K562 (cell line): ENCODE data around the gene REEP3. TPM values are rescaled to one million over a fixed set of nuclear protein-coding genes. Genes with fewer than 3 reads are reported as not detected.

Experiments
- ATAC-seq: fragments of 200-7000 bp; cut with Tn5 transposase; 3 replicates; pipeline ENCODE4 v1.9.1; 2020; ENCODE audit warnings: moderate library complexity
- BruUV-seq: library from RNA; stranded (reverse); fragments of 400-500 nt; replicated peaks from 2 replicates; lab custom pipeline; 2021; lab: Mats Ljungman, UMichigan
- CTCF ChIA-PET: fragments of 300-600 bp; formaldehyde crosslinking; extraction: SDS; loops from one replicate; lab custom pipeline; 2021; ENCODE audit warnings: low intra/inter-chr PET ratio; lab: Yijun Ruan, JAX
- POLR2A ChIA-PET: fragments of 300-600, 350-650 bp; sonication (Branson Sonifier 250); formaldehyde crosslinking; extraction: SDS; loops from one replicate; lab custom pipeline; 2021; ENCODE audit warnings: antibody characterized with exemption, inconsistent platforms; lab: Yijun Ruan, JAX
- DNase-seq, 4 experiments: peaks; one replicate each; pipeline versions ENCODE4 v3.0.0 to v3.0.0-alpha.2; 2011 to 2018; ENCODE audit warnings: low spot score in 3 of 4, mixed read lengths in 3 of 4; ENCODE audit errors: extremely low read depth in 1 of 4
- FAIRE-seq: peaks from 2 replicates; lab custom pipeline; 2011; peaks lifted over from hg19 to GRCh38; lab: Jason Lieb, UNC
- H2AFZ ChIP-seq: 2 replicates; pipeline ENCODE4 v1.6.0; 2011; ENCODE audit warnings: low read depth, low read length, control low read depth, inconsistent platforms
- H3K27ac ChIP-seq: fragments of 200-600 bp; 3 replicates; pipeline ENCODE4 v1.8.0; 2011; ENCODE audit warnings: low read depth, mild to moderate bottlenecking, control low read depth, inconsistent platforms, low read length, moderate library complexity, mixed read lengths; ENCODE audit errors: extremely low read depth
- H3K27me3 ChIP-seq, 2 experiments: fragments of 300-600 bp in 1 of 2; 2 replicates in 1 of 2; 3 replicates in 1 of 2; pipeline versions ENCODE4 v1.6.0 to v1.8.0; 2011; ENCODE audit warnings: inconsistent platforms in 2 of 2, low read length in 2 of 2, mild to moderate bottlenecking in 1 of 2, mixed read lengths in 1 of 2, moderate library complexity in 1 of 2; ENCODE audit not compliant: control insufficient read depth in 2 of 2, insufficient read depth in 2 of 2
- H3K36me3 ChIP-seq: fragments of 300-600 bp; 3 replicates; pipeline ENCODE4 v1.8.0; 2011; ENCODE audit warnings: mild to moderate bottlenecking, low read length, inconsistent platforms; ENCODE audit not compliant: control insufficient read depth, insufficient read depth
- H3K4me1 ChIP-seq, 2 experiments: fragments of 200-600 bp in 1 of 2; replicated peaks in 1 of 2; 2 replicates in 1 of 2; 3 replicates in 1 of 2; pipeline versions ENCODE4 v1.5.1 to v1.8.0; 2011; ENCODE audit warnings: inconsistent platforms in 2 of 2, low read length in 2 of 2, mild to moderate bottlenecking in 1 of 2, mixed read lengths in 1 of 2, moderate library complexity in 1 of 2; ENCODE audit not compliant: control insufficient read depth in 2 of 2, insufficient read depth in 2 of 2
- H3K4me2 ChIP-seq: 2 replicates; pipeline ENCODE4 v1.6.1; 2011; ENCODE audit warnings: low read length, control low read depth, inconsistent platforms, mixed read lengths; ENCODE audit not compliant: insufficient read depth
- H3K4me3 ChIP-seq: fragments of 200-600 bp; sonication (generic), shearing (Covaris generic); 2 replicates; pipeline ENCODE4 v1.5.1; 2016; ENCODE audit warnings: control low read depth, inconsistent platforms
- H3K79me2 ChIP-seq: fragments of 200-600 bp; 3 replicates; pipeline ENCODE4 v1.8.0; 2011; ENCODE audit warnings: low read length, inconsistent platforms; ENCODE audit not compliant: control insufficient read depth, insufficient read depth
- H3K9ac ChIP-seq, 2 experiments: 2 replicates each; pipeline versions ENCODE4 v1.6.0 to v1.6.1; 2011; ENCODE audit warnings: low read depth in 2 of 2, low read length in 2 of 2, control low read depth in 1 of 2, inconsistent platforms in 1 of 2, mild to moderate bottlenecking in 1 of 2, mixed read lengths in 1 of 2; ENCODE audit not compliant: insufficient read depth in 1 of 2
- H3K9me1 ChIP-seq: one replicate; pipeline ENCODE4 v1.6.0; 2011; ENCODE audit warnings: inconsistent platforms, mild to moderate bottlenecking, low read length, moderate library complexity; ENCODE audit not compliant: control insufficient read depth, insufficient read depth
- H3K9me3 ChIP-seq: replicated peaks from 2 replicates; pipeline ENCODE4 v1.5.1; 2011; ENCODE audit warnings: low read depth, low read length, inconsistent platforms; ENCODE audit not compliant: control insufficient read depth, insufficient read depth
- H4K20me1 ChIP-seq: replicated peaks from 2 replicates; pipeline ENCODE4 v1.6.1; 2011; ENCODE audit warnings: low read length, inconsistent platforms, mixed read lengths; ENCODE audit not compliant: control insufficient read depth, insufficient read depth
- CREBBP ChIP-seq: IDR thresholded peaks from one replicate; pipeline ENCODE4 v1.6.1; 2012; ENCODE audit warnings: low read depth, mild to moderate bottlenecking, control low read depth, inconsistent platforms, low read length
- TRIM24 ChIP-seq, 2 experiments: fragments of 450-650 bp; IDR thresholded peaks; 2 replicates each; pipeline ENCODE4 v1.6.1; 2016
- ZKSCAN1 ChIP-seq: fragments of 150-350 bp; IDR thresholded peaks from 2 replicates; pipeline ENCODE4 v1.6.1; 2016; ENCODE audit warnings: low read depth, low read length
- ZNF764 ChIP-seq: fragments of 250-450 bp; sonication (Bioruptor Pico); IDR thresholded peaks from 2 replicates; pipeline ENCODE4 v1.4.0; 2020; ENCODE audit warnings: low read depth, mild to moderate bottlenecking, moderate library complexity
- WGBS: fragments of 100-300 bp; shearing (Covaris generic); methylation state at CpG from one replicate; pipeline ENCODE4 v1.1.6; 2016; ENCODE audit warnings: low coverage, mixed read lengths; ENCODE audit not compliant: insufficient coverage; ENCODE audit errors: missing lambda C conversion rate; 5-methylcytosine and 5-hydroxymethylcytosine counted together
- in situ Hi-C: fragments of 300-500 bp; cut with MboI; formaldehyde crosslinking; loops from 4 replicates; pipeline ENCODE4 v1.15.0; 2018; ENCODE audit warnings: inconsistent platforms, mixed read lengths
- intact Hi-C: fragments of 100-400 bp; cut with micrococcal nuclease; formaldehyde crosslinking; loops from 2 replicates; pipeline ENCODE4 v1.14.2; 2022
- polyA plus RNA-seq, 8 experiments: library from polyadenylated mRNA; depleted of rRNA in 4 of 8; stranded (reverse) in 5 of 8; unstranded in 3 of 8; fragments of >200 nt; fragmentation: Nextera tagmentation in 2 of 8; fragmentation: Illumina TruSeq in 1 of 8; extraction: Ambion mirVana in 2 of 8; extraction: Trizol in 1 of 8; gene quantifications; 2 replicates each; pipeline versions ENCODE4 v1.2.1 to v1.2.3, GENCODE V29; 2011 to 2014; ENCODE audit warnings: inconsistent platforms in 1 of 8, missing spikeins in 1 of 8
- total RNA-seq, 7 experiments: library from RNA; depleted of rRNA in 6 of 7; stranded (reverse); fragments of >200 nt in 6 of 7; fragmentation: Illumina TruSeq in 2 of 7; extraction: Trizol in 2 of 7; gene quantifications; 2 replicates each; pipeline versions ENCODE4 v1.2.1 to v1.2.3, GENCODE V29; 2011 to 2021; ENCODE audit warnings: low replicate concordance in 1 of 7
- TF ChIP-seq, protein P1 (sequence below), 2 experiments: fragments of 450-650 bp in 1 of 2; sonication (generic) in 1 of 2; formaldehyde crosslinking in 1 of 2; IDR thresholded peaks in 1 of 2; conservative IDR thresholded peaks in 1 of 2; 2 replicates each; pipeline versions ENCODE4 v1.6.1 to v1.8.1; 2016 to 2023; ENCODE audit warnings: mild to moderate bottlenecking in 2 of 2, moderate library complexity in 2 of 2, inconsistent platforms in 1 of 2, missing genetic modification reagents in 1 of 2
- TF ChIP-seq, protein P2 (sequence below): sonication (generic); formaldehyde crosslinking; IDR thresholded peaks from 2 replicates; pipeline ENCODE4 v1.8.1; 2023; ENCODE audit warnings: mild to moderate bottlenecking, missing genetic modification reagents

REEP3 gene
- total and polyA plus RNA-seq, 9 of the 15 experiments (the other 6 are each of a cell fraction or from before 2014, with no cell fraction given), result 3.4 to 13.4 (median 9.2) TPM

GRCh38 chr10:63518690-63519288, 2.4 kb upstream of the REEP3 start:
- intact Hi-C loops, result no loop called here
- TF ChIP-seq, protein P1, sequence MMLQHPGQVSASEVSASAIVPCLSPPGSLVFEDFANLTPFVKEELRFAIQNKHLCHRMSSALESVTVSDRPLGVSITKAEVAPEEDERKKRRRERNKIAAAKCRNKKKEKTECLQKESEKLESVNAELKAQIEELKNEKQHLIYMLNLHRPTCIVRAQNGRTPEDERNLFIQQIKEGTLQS (IDR thresholded peaks at IDR 0.05), result 0 out of 2 replicates have a peak, but pooled peaks have one; percentile 12
- TF ChIP-seq, protein P1 (CRISPR knock-in tag; conservative IDR thresholded peaks at IDR 0.05), result no peak
- TF ChIP-seq CREBBP (no peak), ZNF764 (CRISPR knock-in tag) (no peak), TRIM24 (IDR thresholded peaks at IDR 0.05) (peak in 1 of 2 experiments; percentile 39; a peak in 1 of 4 replicates), ZKSCAN1 (peak; percentile 97)
- TF ChIP-seq, protein P2, sequence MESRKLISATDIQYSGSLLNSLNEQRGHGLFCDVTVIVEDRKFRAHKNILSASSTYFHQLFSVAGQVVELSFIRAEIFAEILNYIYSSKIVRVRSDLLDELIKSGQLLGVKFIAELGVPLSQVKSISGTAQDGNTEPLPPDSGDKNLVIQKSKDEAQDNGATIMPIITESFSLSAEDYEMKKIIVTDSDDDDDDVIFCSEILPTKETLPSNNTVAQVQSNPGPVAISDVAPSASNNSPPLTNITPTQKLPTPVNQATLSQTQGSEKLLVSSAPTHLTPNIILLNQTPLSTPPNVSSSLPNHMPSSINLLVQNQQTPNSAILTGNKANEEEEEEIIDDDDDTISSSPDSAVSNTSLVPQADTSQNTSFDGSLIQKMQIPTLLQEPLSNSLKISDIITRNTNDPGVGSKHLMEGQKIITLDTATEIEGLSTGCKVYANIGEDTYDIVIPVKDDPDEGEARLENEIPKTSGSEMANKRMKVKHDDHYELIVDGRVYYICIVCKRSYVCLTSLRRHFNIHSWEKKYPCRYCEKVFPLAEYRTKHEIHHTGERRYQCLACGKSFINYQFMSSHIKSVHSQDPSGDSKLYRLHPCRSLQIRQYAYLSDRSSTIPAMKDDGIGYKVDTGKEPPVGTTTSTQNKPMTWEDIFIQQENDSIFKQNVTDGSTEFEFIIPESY (CRISPR knock-in tag), result peak; percentile 72; the same call in 1 of the 2 replicates
- Histone ChIP-seq H3K79me2 (peaks cover 95% of the 10 kb centered on the region), H4K20me1 (no peaks in the 10 kb centered on the region), H3K27ac (no peak overlapping the region), H3K9me3 (peaks cover 6% of the 10 kb centered on the region), H3K9me1 (no peaks in the 10 kb centered on the region), H2AFZ (no peak overlapping the region), H3K4me1 (peaks cover 16% of the 10 kb centered on the region in 2 experiments), H3K27me3 (no peaks in the 10 kb centered on the region), H3K4me3 (no peak overlapping the region), H3K9ac (no peak overlapping the region), H3K4me2 (no peak overlapping the region), H3K36me3 (no peaks in the 10 kb centered on the region; the same call in 1 of the 3 replicates)
- 82% methylated on average over 6 of the region's 6 CpGs for WGBS
- POLR2A ChIA-PET, result interaction anchor here (0.7 to 5.6 kb wide), 3 partner anchors 9 to 250 kb away, joined by 3 to 46 read pairs (median 4); no protein-coding TSS in a partner anchor
- ATAC-seq (no peak), FAIRE-seq (no peak), DNase-seq (no peak)
- CTCF ChIA-PET, result no interaction called here
- no TSS peak for BruUV-seq
- in situ Hi-C loops, result no loop called here
